Thyroid gland (tissue), 4 donors: ENCODE results near the gene NUDT17. TPM values are rescaled to one million over a fixed set of nuclear protein-coding genes. Genes with fewer than 3 reads are reported as not detected.

Experiments used
- DNase-seq, 2 donors: peaks; one replicate each; pipeline ENCODE4 v3.0.0-alpha.2; 2019
- H3K27ac ChIP-seq, 3 donors: fragments of 200-600 bp; sonication (generic); 1 replicate in 2 of 3; 2 replicates in 1 of 3; pipeline ENCODE4 v1.5.1; 2016 to 2019; ENCODE audit warnings: mild to moderate bottlenecking in 1 of 3, moderate library complexity in 1 of 3
- H3K27me3 ChIP-seq: fragments of 200-600 bp; sonication (generic); one replicate; pipeline ENCODE4 v1.5.1; 2019
- H3K36me3 ChIP-seq, 2 donors: fragments of 200-600 bp; sonication (generic); one replicate each; pipeline ENCODE4 v1.5.1; 2016 to 2019
- H3K4me1 ChIP-seq, 2 donors: fragments of 200-600 bp; sonication (generic); one replicate each; pipeline ENCODE4 v1.5.1; 2017 to 2019
- H3K4me3 ChIP-seq, 3 donors: fragments of 200-600 bp; sonication (generic); replicated peaks in 1 of 3; 1 replicate in 2 of 3; 2 replicates in 1 of 3; pipeline ENCODE4 v1.5.1; 2016; ENCODE audit warnings: mild to moderate bottlenecking in 1 of 3
- H3K9me3 ChIP-seq: fragments of 200-600 bp; sonication (generic); one replicate; pipeline ENCODE4 v1.5.1; 2017
- CTCF ChIP-seq, 6 experiments: fragments of 200-600 bp in 3 of 6; fragments of 450-650 bp in 3 of 6; sonication (generic) in 3 of 6; IDR thresholded peaks; one replicate each; pipeline ENCODE4 v1.5.1; 2016 to 2019; ENCODE audit warnings: antibody characterized with exemption in 6 of 6, mild to moderate bottlenecking in 2 of 6, inconsistent platforms in 1 of 6, moderate library complexity in 1 of 6
- POLR2A ChIP-seq, 2 donors: fragments of 450-650 bp; IDR thresholded peaks; one replicate each; pipeline ENCODE4 v1.6.1; 2017; ENCODE audit warnings: antibody characterized with exemption in 2 of 2, mild to moderate bottlenecking in 2 of 2, moderate library complexity in 1 of 2
- WGBS, 2 donors: methylation state at CpG; one replicate each; pipeline ENCODE4 v1.1.5; 2017; 5-methylcytosine and 5-hydroxymethylcytosine counted together
- intact Hi-C: fragments of 100-400 bp; cut with DNase I; formaldehyde crosslinking; loops from one replicate; pipeline ENCODE4 v1.15.1; 2023
- total RNA-seq, 4 donors: library from RNA; depleted of rRNA; stranded (reverse); fragments of >200 nt; gene quantifications; one replicate each; pipeline ENCODE4 v1.2.3, GENCODE V29; 2016

NUDT17 gene
- total RNA-seq, 4 donors from 2014 or later, result 2.4 to 4.6 (median 3.4) TPM

DNA sequence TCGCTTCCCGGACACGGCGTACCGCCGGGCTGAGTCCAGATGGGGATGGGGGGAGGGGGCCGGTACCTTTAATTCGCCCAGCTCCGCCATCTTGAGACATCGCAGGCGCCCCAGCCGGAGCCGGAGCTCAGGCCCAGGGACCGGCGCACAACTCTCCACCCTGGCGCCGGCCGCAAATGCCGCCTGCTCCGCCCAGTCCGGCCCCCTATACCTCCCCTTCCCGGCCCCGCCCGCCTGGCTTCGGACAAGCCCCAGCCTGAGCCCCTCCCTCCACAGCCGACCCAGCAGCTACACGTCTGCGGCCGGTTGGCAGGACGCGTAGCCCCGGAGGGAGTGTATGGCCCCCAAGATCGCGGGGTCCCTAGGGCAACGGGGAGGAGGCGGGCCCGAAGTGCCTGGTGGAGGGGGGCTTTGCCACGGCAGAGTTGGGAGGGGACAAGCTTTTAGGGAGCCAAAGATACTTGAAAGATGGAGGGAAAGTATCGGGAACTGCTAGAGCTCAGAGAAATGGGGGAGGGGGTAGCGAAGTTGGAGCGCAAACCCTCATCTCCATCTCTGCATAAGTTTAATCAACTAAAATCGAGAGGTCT, 13.6 kb downstream of the NUDT17 start, which contains the start of gene PIAS3:
Gene PIAS3 (minus strand): TSS at position 181 of the 590 bp plus-strand sequence. CDS start 91 bp downstream, at position 90.
- intact Hi-C loops, result no loop called here
- Histone ChIP-seq H3K27ac (peak within 1 kb of the TSS; percentile 71 to 85 (median 83)), H3K36me3 (peaks cover 14 to 19% of the 10 kb centered on the region in 2 donors), H3K27me3 (no peaks in the 10 kb centered on the region), H3K4me3 (peak within 1 kb of the TSS; percentile 21 to 80 (median 78)), H3K4me1 (peaks cover 3 to 16% of the 10 kb centered on the region in 2 donors), H3K9me3 (no peaks in the 10 kb centered on the region)
- TF ChIP-seq POLR2A (IDR thresholded peaks at IDR 0.05), result peak in 1 of 2 donors; percentile 77
- peak in 1 of 6 experiments; percentile 11 for TF ChIP-seq CTCF (IDR thresholded peaks at IDR 0.05)
- peak; percentile 96 to 97 for DNase-seq
- WGBS, 2 donors, result 0 to 1% methylated on average over 11 to 28 of the region's 42 CpGs

DNA sequence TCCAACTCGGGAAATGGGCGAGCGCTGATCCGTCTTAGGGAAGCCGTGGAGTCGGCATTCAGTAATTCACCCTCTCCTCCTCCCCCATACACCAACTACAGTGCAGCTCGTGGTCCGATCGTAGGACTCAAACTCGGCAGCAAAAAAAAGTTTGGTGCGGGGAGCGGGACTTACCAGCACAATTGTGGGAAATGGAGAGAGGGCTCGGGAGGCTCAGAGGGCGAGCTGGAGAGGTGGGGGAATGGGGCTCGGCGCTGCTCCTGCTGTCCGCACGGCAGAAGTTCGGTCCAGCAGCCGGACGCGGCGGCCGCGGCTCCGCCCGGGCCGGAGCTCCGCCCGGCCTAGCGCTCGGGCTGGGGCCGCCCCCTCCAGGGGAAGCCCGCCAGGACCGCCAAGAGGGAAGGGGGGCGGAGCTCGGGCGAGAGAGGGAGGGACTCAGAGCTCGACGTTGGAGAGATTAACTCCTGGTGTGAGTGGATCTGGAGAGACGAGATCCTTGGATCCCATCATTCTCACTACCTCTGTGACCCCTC, 14.1 kb downstream of the NUDT17 start:
- H3K9me3 ChIP-seq, result no peaks in the 10 kb centered on the region
- H3K4me1 ChIP-seq, result peaks cover 3 to 16% of the 10 kb centered on the region in 2 donors
- H3K27ac ChIP-seq, result peak overlapping the region; percentile 58 to 85 (median 72)
- H3K4me3 ChIP-seq, result peak overlapping the region; percentile 21 to 80 (median 78)
- intact Hi-C loops, result loop anchor here (2.0 kb wide), 1 partner anchor 39 kb away; no protein-coding TSS in a partner anchor
- TF ChIP-seq CTCF (IDR thresholded peaks at IDR 0.05), result peak in 2 of 6 experiments; percentile 16 to 24
- peak; percentile 44 to 81 for TF ChIP-seq POLR2A (IDR thresholded peaks at IDR 0.05)
- peak; percentile 93 to 94 for DNase-seq
- no peaks in the 10 kb centered on the region for H3K27me3 ChIP-seq
- H3K36me3 ChIP-seq, result peaks cover 14 to 15% of the 10 kb centered on the region in 2 donors
- 0 to 1% methylated on average over 33 to 41 of the region's 41 CpGs for WGBS, 2 donors

DNA sequence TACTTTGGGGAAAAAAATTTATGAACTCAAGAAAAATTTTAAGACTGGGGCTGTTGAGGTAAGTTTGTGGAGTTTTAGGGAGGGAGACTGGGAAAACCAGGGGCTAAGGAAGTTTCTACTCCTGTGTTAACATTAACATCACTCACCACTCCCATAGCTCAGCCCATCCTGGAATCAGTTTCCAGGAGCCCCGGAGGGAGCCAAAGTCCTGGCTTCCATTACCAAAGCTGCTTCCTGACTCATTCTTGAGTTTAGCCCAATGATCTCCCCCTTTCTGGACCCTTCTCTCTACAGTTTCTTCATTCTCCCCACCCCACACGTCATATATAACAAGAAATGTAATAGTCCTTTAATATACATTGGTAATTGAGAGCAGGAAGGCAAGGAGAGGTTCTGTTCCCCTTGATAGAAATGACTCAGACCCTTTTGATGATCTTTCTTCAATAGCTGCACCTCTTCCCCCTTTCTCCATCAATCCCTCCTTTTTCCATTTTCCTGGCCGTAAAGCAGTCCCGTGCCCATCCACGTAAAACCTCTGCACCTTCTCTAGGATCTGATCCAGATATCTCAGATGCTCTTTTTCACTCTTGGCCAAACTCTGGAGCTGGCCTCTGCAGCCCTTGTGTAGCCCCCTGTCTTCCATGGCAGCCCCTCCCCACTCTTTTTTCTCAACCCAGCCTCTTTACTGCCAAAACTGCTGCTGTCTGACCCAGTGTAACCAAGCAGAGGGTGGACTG, 18.0 kb downstream of the NUDT17 start:
- Histone ChIP-seq H3K4me1 (peaks cover 3 to 6% of the 10 kb centered on the region in 2 donors), H3K9me3 (no peaks in the 10 kb centered on the region), H3K4me3 (no peak overlapping the region), H3K27me3 (no peaks in the 10 kb centered on the region), H3K27ac (no peak overlapping the region), H3K36me3 (no peaks in the 10 kb centered on the region)
- DNase-seq, result no peak
- intact Hi-C loops, result no loop called here
- TF ChIP-seq CTCF (IDR thresholded peaks at IDR 0.05) (no peak), POLR2A (IDR thresholded peaks at IDR 0.05) (no peak)
- 73 to 75% methylated on average over 5 of the region's 5 CpGs for WGBS, 2 donors

DNA sequence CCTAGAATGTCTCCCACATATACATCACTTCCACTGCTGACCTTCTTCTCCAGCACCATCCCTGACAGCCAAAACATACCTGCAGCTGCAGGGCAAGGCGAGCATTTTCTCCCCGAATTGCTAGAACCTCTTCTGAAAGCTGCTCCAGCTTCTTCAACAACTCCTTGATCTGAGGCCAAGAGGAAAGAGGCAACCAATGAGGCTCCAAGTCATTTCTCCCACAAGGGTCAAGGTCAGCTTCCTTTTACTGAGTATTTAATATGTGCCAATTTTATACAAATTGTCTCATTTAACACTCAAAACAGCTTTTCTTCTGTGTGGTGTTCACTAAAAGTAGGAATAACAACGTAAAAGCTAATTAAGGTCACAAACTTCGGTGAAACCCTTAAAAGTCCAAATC, 22.8 kb downstream of the NUDT17 start:
- no peaks in the 10 kb centered on the region for H3K27me3 ChIP-seq
- 73 to 75% methylated on average over 4 of the region's 4 CpGs for WGBS, 2 donors
- no peaks in the 10 kb centered on the region for H3K36me3 ChIP-seq
- no peak overlapping the region for H3K4me3 ChIP-seq
- DNase-seq, result no peak
- peaks cover 0 to 8% of the 10 kb centered on the region in 2 donors for H3K4me1 ChIP-seq
- no peak overlapping the region for H3K27ac ChIP-seq
- H3K9me3 ChIP-seq, result no peaks in the 10 kb centered on the region
- TF ChIP-seq CTCF (IDR thresholded peaks at IDR 0.05) (no peak), POLR2A (IDR thresholded peaks at IDR 0.05) (no peak)
- intact Hi-C loops, result no loop called here
